OCI-LY1 (cell line): ENCODE results near the gene TEX30.
A peak's percentile ranks its signal among the peaks of the same experiment; 100 is the strongest.

ENCODE experiments used
- H2AFZ ChIP-seq: fragments of 200-600 bp; sonication (generic), shearing (Covaris generic); 2 replicates; pipeline ENCODE4 v1.6.0; 2014; ENCODE audit warnings: antibody characterized with exemption, mild to moderate bottlenecking, low read length
- H3F3A ChIP-seq: fragments of 200-600 bp; sonication (generic), shearing (Covaris generic); 2 replicates; pipeline ENCODE4 v1.6.0; 2014; ENCODE audit warnings: mild to moderate bottlenecking, antibody characterized with exemption, low read length, moderate library complexity; ENCODE audit not compliant: insufficient read depth
- H3K27ac ChIP-seq: fragments of 200-600 bp; sonication (generic); 2 replicates; pipeline ENCODE4 v1.5.1; 2014; ENCODE audit warnings: low read length, mixed run types, mild to moderate bottlenecking, low read depth; ENCODE audit not compliant: poor library complexity, severe bottlenecking
- H3K27me3 ChIP-seq: fragments of 200-600 bp; sonication (generic); 2 replicates; pipeline ENCODE4 v1.6.0; 2014; ENCODE audit warnings: antibody characterized with exemption, mild to moderate bottlenecking, low read length, moderate library complexity; ENCODE audit not compliant: insufficient read depth
- H3K36me3 ChIP-seq: fragments of 200-600 bp; sonication (generic); 2 replicates; pipeline ENCODE4 v1.6.1; 2014; ENCODE audit warnings: mild to moderate bottlenecking, antibody characterized with exemption, low read length, moderate library complexity, mixed read lengths; ENCODE audit not compliant: insufficient read depth
- H3K4me1 ChIP-seq: fragments of 200-600 bp; sonication (generic); 2 replicates; pipeline ENCODE4 v1.5.1; 2014; ENCODE audit warnings: mild to moderate bottlenecking, low read length, moderate library complexity; ENCODE audit not compliant: insufficient read depth, severe bottlenecking
- H3K4me2 ChIP-seq: fragments of 200-600 bp; sonication (generic), shearing (Covaris generic); 2 replicates; pipeline ENCODE4 v1.6.1; 2014; ENCODE audit warnings: low read length
- H3K4me3 ChIP-seq: fragments of 200-600 bp; sonication (generic); 2 replicates; pipeline ENCODE4 v1.5.1; 2014; ENCODE audit warnings: low read length, low read depth, mild to moderate bottlenecking, mixed read lengths; ENCODE audit not compliant: poor library complexity, severe bottlenecking
- H3K79me2 ChIP-seq: fragments of 200-600 bp; shearing (Covaris generic); 2 replicates; pipeline ENCODE4 v1.6.1; 2016; ENCODE audit warnings: mixed run types, low read length, mixed read lengths; ENCODE audit not compliant: insufficient read depth
- H3K9ac ChIP-seq: fragments of 200-600 bp; sonication (generic), shearing (Covaris generic); 2 replicates; pipeline ENCODE4 v1.6.1; 2014; ENCODE audit warnings: mild to moderate bottlenecking, low read length, mixed read lengths
- H3K9me2 ChIP-seq: fragments of 200-600 bp; sonication (generic), shearing (Covaris generic); 2 replicates; pipeline ENCODE4 v1.6.1; 2014; ENCODE audit warnings: low read depth, mild to moderate bottlenecking, low read length, mixed read lengths
- H3K9me3 ChIP-seq: fragments of 200-600 bp; shearing (Covaris generic); 2 replicates; pipeline ENCODE4 v1.6.1; 2014; ENCODE audit warnings: low read length, mixed read lengths
- H4K20me1 ChIP-seq: fragments of 200-600 bp; sonication (generic), shearing (Covaris generic); 2 replicates; pipeline ENCODE4 v1.6.0; 2016; ENCODE audit warnings: mild to moderate bottlenecking, low read length; ENCODE audit not compliant: insufficient read depth
- EZH2 ChIP-seq: fragments of 200-600 bp; sonication (generic), shearing (Covaris generic); IDR thresholded peaks from 2 replicates; pipeline ENCODE4 v1.8.0; 2017; ENCODE audit warnings: borderline replicate concordance, mixed run types, mild to moderate bottlenecking, antibody characterized with exemption, low read length, moderate library complexity, mixed read lengths
- TF ChIP-seq, protein P1 (sequence below): fragments of 200-600 bp; sonication (generic), shearing (Covaris generic); IDR thresholded peaks from 2 replicates; pipeline ENCODE4 v1.5.1; 2017; ENCODE audit warnings: mild to moderate bottlenecking, antibody characterized with exemption, low read length, moderate library complexity, mixed read lengths

Gene TEX30

GRCh38 chr13:102773441-102774213 is at the start of gene TEX30:
TSS of gene TEX30 (minus strand) at chr13:102773786. CDS start at chr13:102770026, 3,760 bp downstream.
- no peaks in the 10 kb centered on the region for H3K9me2 ChIP-seq
- no peaks in the 10 kb centered on the region for H3F3A ChIP-seq
- TF ChIP-seq, protein P1, sequence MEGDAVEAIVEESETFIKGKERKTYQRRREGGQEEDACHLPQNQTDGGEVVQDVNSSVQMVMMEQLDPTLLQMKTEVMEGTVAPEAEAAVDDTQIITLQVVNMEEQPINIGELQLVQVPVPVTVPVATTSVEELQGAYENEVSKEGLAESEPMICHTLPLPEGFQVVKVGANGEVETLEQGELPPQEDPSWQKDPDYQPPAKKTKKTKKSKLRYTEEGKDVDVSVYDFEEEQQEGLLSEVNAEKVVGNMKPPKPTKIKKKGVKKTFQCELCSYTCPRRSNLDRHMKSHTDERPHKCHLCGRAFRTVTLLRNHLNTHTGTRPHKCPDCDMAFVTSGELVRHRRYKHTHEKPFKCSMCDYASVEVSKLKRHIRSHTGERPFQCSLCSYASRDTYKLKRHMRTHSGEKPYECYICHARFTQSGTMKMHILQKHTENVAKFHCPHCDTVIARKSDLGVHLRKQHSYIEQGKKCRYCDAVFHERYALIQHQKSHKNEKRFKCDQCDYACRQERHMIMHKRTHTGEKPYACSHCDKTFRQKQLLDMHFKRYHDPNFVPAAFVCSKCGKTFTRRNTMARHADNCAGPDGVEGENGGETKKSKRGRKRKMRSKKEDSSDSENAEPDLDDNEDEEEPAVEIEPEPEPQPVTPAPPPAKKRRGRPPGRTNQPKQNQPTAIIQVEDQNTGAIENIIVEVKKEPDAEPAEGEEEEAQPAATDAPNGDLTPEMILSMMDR: no peak
- no peak for TF ChIP-seq EZH2
- H4K20me1 ChIP-seq: no peaks in the 10 kb centered on the region
- H3K4me1 ChIP-seq: peaks cover 38% of the 10 kb centered on the region
- H3K27ac ChIP-seq: peak within 1 kb of the TSS; percentile 33
- peak within 1 kb of the TSS; percentile 73; the same call in 1 of the 2 replicates for H2AFZ ChIP-seq
- peaks cover 5% of the 10 kb centered on the region; the same call in 1 of the 2 replicates for H3K79me2 ChIP-seq
- no peaks in the 10 kb centered on the region for H3K27me3 ChIP-seq
- H3K4me3 ChIP-seq: peak within 1 kb of the TSS; percentile 81
- no peaks in the 10 kb centered on the region for H3K9me3 ChIP-seq
- H3K36me3 ChIP-seq: peaks cover 4% of the 10 kb centered on the region; the same call in 1 of the 2 replicates
- H3K4me2 ChIP-seq: peak within 1 kb of the TSS; percentile 83
- H3K9ac ChIP-seq: peak within 1 kb of the TSS; percentile 86

DNA sequence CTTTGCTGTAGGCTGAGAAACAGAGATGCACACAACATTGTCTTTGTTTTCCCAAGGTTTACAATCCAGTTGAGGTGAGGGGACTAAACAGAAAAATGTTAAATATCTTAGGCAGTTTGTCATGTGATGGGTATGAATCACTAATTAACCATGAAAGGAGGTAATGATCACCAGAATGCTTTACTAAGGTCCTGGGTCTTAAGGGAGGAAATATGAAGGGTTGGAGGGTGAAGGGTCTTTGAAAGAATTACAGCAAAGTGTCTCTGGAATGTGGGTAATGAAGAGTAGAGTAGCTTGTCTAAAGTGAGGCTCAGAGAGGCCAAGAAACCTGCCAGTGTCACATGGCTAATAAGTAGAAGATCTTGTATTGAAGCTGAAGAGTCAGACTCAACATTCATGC is 44.3 kb upstream of the TEX30 start:
- H2AFZ ChIP-seq: no peak overlapping the region
- no peak overlapping the region for H3K27ac ChIP-seq
- H3K4me1 ChIP-seq: no peaks in the 10 kb centered on the region
- H3K4me3 ChIP-seq: no peak overlapping the region
- TF ChIP-seq EZH2: no peak
- TF ChIP-seq, protein P1: no peak
- H3K4me2 ChIP-seq: no peak overlapping the region
- H3K9ac ChIP-seq: no peak overlapping the region
- no peaks in the 10 kb centered on the region for H4K20me1 ChIP-seq
- no peaks in the 10 kb centered on the region for H3K9me3 ChIP-seq
- H3K79me2 ChIP-seq: no peaks in the 10 kb centered on the region
- no peaks in the 10 kb centered on the region for H3F3A ChIP-seq
- no peaks in the 10 kb centered on the region for H3K27me3 ChIP-seq
- H3K36me3 ChIP-seq: no peaks in the 10 kb centered on the region
- no peaks in the 10 kb centered on the region for H3K9me2 ChIP-seq

GRCh38 chr13:102817241-102817640 is 43.7 kb upstream of the TEX30 start:
- Histone ChIP-seq H2AFZ (no peak overlapping the region), H3K4me1 (no peaks in the 10 kb centered on the region), H3K36me3 (no peaks in the 10 kb centered on the region)

More at GRCh38 chr13:102817241-102817640, 43.7 kb upstream of the TEX30 start:
- Histone ChIP-seq H3K9me2 (no peaks in the 10 kb centered on the region), H3K9ac (no peak overlapping the region), H3K27me3 (no peaks in the 10 kb centered on the region), H4K20me1 (no peaks in the 10 kb centered on the region), H3K4me3 (no peak overlapping the region), H3F3A (no peaks in the 10 kb centered on the region), H3K4me2 (no peak overlapping the region), H3K27ac (no peak overlapping the region), H3K9me3 (no peaks in the 10 kb centered on the region), H3K79me2 (no peaks in the 10 kb centered on the region)
- no peak for TF ChIP-seq EZH2
- TF ChIP-seq, protein P1: no peak
